Endothelial cell of umbilical vein (primary cell): Measurements from ENCODE around the gene LHX1. TPM values are rescaled to one million over a fixed set of nuclear protein-coding genes. Genes with fewer than 3 reads are reported as not detected.

ENCODE experiments used
- BruUV-seq: library from RNA; stranded (reverse); fragments of 400-500 nt; replicated peaks from 2 replicates; lab custom pipeline; 2021; lab: Mats Ljungman, UMichigan
- CTCF ChIA-PET: fragments of 300-600, 350-600 bp; sonication (Branson Sonifier 250); formaldehyde crosslinking; loops from one replicate; lab custom pipeline; 2021; ENCODE audit warnings: antibody characterized with exemption, inconsistent platforms; lab: Charles Lee
- POLR2A ChIA-PET: fragments of 300-600, 350-600 bp; sonication (Branson Sonifier 250); formaldehyde crosslinking; loops from one replicate; lab custom pipeline; 2021; ENCODE audit warnings: antibody characterized with exemption, inconsistent platforms; lab: Charles Lee
- DNase-seq: peaks from one replicate; pipeline ENCODE4 v3.0.0-alpha.2; 2011; ENCODE audit warnings: low read depth, low spot score
- FAIRE-seq: peaks from 2 replicates; lab custom pipeline; 2011; peaks lifted over from hg19 to GRCh38; lab: Jason Lieb, UNC
- H2AFZ ChIP-seq: 2 replicates; pipeline ENCODE4 v1.6.0; 2012; ENCODE audit warnings: low read depth, low read length, control low read depth, inconsistent platforms
- H3K27ac ChIP-seq: 2 replicates; pipeline ENCODE4 v1.5.1; 2011; ENCODE audit warnings: low read depth, mild to moderate bottlenecking, control low read depth, low read length, moderate library complexity; ENCODE audit not compliant: insufficient read depth
- H3K27me3 ChIP-seq, 2 experiments: 2 replicates each; pipeline versions ENCODE4 v1.6.0 to v1.6.1; 2011; ENCODE audit warnings: low read length in 2 of 2, mixed read lengths in 1 of 2; ENCODE audit not compliant: control insufficient read depth in 2 of 2, insufficient read depth in 2 of 2
- H3K36me3 ChIP-seq, 2 experiments: 2 replicates in 1 of 2; 3 replicates in 1 of 2; pipeline ENCODE4 v1.5.1; 2011; ENCODE audit warnings: low read length in 2 of 2, mild to moderate bottlenecking in 1 of 2, moderate library complexity in 1 of 2; ENCODE audit not compliant: control insufficient read depth in 2 of 2, insufficient read depth in 2 of 2; ENCODE audit errors: extremely low read depth in 1 of 2
- H3K4me1 ChIP-seq: 3 replicates; pipeline ENCODE4 v1.5.1; 2011; ENCODE audit warnings: mild to moderate bottlenecking, low read length; ENCODE audit not compliant: control insufficient read depth, insufficient read depth; ENCODE audit errors: extremely low read depth
- H3K4me2 ChIP-seq: 2 replicates; pipeline ENCODE4 v1.6.1; 2011; ENCODE audit warnings: low read length, control low read depth, mixed read lengths; ENCODE audit not compliant: insufficient read depth
- H3K4me3 ChIP-seq, 3 experiments: fragments of 200-600 bp in 1 of 3; sonication (generic), shearing (Covaris generic) in 1 of 3; replicated peaks in 1 of 3; 2 replicates each; pipeline ENCODE4 v1.5.1; 2011 to 2016; ENCODE audit warnings: control low read depth in 3 of 3, low read length in 3 of 3, mild to moderate bottlenecking in 2 of 3, inconsistent platforms in 1 of 3, low read depth in 1 of 3, moderate library complexity in 1 of 3; ENCODE audit not compliant: insufficient read depth in 1 of 3
- H3K79me2 ChIP-seq: 2 replicates; pipeline ENCODE4 v1.6.0; 2012; ENCODE audit warnings: low read length, inconsistent platforms; ENCODE audit not compliant: control insufficient read depth, insufficient read depth
- H3K9ac ChIP-seq: replicated peaks from 2 replicates; pipeline ENCODE3; 2011; ENCODE audit warnings: low read length, control low read depth; ENCODE audit not compliant: insufficient read depth; ENCODE audit errors: extremely low read depth
- H3K9me1 ChIP-seq: replicated peaks from 3 replicates; pipeline ENCODE4 v1.6.0; 2011; ENCODE audit warnings: mild to moderate bottlenecking, low read length; ENCODE audit not compliant: control insufficient read depth, insufficient read depth; ENCODE audit errors: extremely low read depth
- H3K9me3 ChIP-seq: replicated peaks from 2 replicates; pipeline ENCODE4 v1.5.1; 2012; ENCODE audit warnings: low read length, inconsistent platforms; ENCODE audit not compliant: control insufficient read depth, insufficient read depth
- H4K20me1 ChIP-seq: replicated peaks from 2 replicates; pipeline ENCODE3; 2011; ENCODE audit warnings: mild to moderate bottlenecking, low read length; ENCODE audit not compliant: control insufficient read depth, insufficient read depth; ENCODE audit errors: extremely low read depth
- CTCF ChIP-seq, 2 donors: IDR thresholded peaks; 1 replicate in 1 of 2; 2 replicates in 1 of 2; pipeline ENCODE4 v1.5.1; 2011; ENCODE audit warnings: low read length in 2 of 2, mild to moderate bottlenecking in 2 of 2, moderate library complexity in 2 of 2, control low read depth in 1 of 2, inconsistent platforms in 1 of 2, low read depth in 1 of 2; ENCODE audit not compliant: insufficient read depth in 1 of 2; ENCODE audit errors: extremely low read depth in 1 of 2
- EZH2 ChIP-seq: IDR thresholded peaks from 2 replicates; pipeline ENCODE4 v1.6.1; 2012; ENCODE audit warnings: borderline replicate concordance, low read depth, mild to moderate bottlenecking, moderate library complexity, low read length, inconsistent platforms; ENCODE audit not compliant: severe bottlenecking
- FOS ChIP-seq: IDR thresholded peaks from 2 replicates; pipeline ENCODE4 v1.6.1; 2011; ENCODE audit warnings: mild to moderate bottlenecking, low read length, moderate library complexity, borderline replicate concordance; ENCODE audit not compliant: insufficient read depth
- GATA2 ChIP-seq: IDR thresholded peaks from 2 replicates; pipeline ENCODE4 v1.7.0; 2011; ENCODE audit warnings: low read depth, mild to moderate bottlenecking, moderate library complexity, mixed read lengths, low read length; ENCODE audit not compliant: insufficient read length, insufficient read depth
- JUN ChIP-seq: IDR thresholded peaks from 2 replicates; pipeline ENCODE4 v1.6.1; 2011; ENCODE audit warnings: borderline replicate concordance, low read depth; ENCODE audit not compliant: insufficient read length, insufficient read depth
- MYC ChIP-seq: IDR thresholded peaks from one replicate; pipeline ENCODE4 v1.6.1; 2011; ENCODE audit warnings: mild to moderate bottlenecking, low read depth, low read length
- POLR2A ChIP-seq: IDR thresholded peaks from 2 replicates; pipeline ENCODE4 v1.6.1; 2012; ENCODE audit warnings: low read depth, mild to moderate bottlenecking, control low read depth, low read length
- POLR2AphosphoS5 ChIP-seq: IDR thresholded peaks from 2 replicates; pipeline ENCODE4 v1.6.1; 2012; ENCODE audit warnings: low read depth, mild to moderate bottlenecking, control low read depth, low read length, moderate library complexity; ENCODE audit not compliant: insufficient read depth
- dilution Hi-C: fragments of 300-500 bp; cut with MboI; formaldehyde crosslinking; loops from one replicate; pipeline ENCODE4 v1.15.0; 2019; ENCODE audit warnings: low sequenced_read_pairs; ENCODE audit not compliant: extremely low pct_ligation_motif_present
- intact Hi-C: fragments of 100-400 bp; cut with micrococcal nuclease; formaldehyde crosslinking; loops from one replicate; pipeline ENCODE4 v1.10.0; 2022
- polyA plus RNA-seq, 4 experiments: library from polyadenylated mRNA; depleted of rRNA in 3 of 4; stranded (reverse) in 3 of 4; unstranded in 1 of 4; fragments of >200 nt; gene quantifications; 2 replicates each; pipeline versions ENCODE4 v1.2.1 to v1.2.3, GENCODE V29; 2011 to 2012; ENCODE audit warnings: missing spikeins in 1 of 4
- total RNA-seq: library from RNA; stranded (reverse); gene quantifications from 2 replicates; pipeline ENCODE4 v1.2.3, GENCODE V29; 2021
- TF ChIP-seq, protein P1 (sequence below): IDR thresholded peaks from 2 replicates; pipeline ENCODE4 v1.6.1; 2011; ENCODE audit not compliant: insufficient read depth, insufficient read length

LHX1 gene
- total and polyA plus RNA-seq, 2 donors (not counting 3 experiments of a cell fraction or from before 2014, with no cell fraction given): not detected

DNA sequence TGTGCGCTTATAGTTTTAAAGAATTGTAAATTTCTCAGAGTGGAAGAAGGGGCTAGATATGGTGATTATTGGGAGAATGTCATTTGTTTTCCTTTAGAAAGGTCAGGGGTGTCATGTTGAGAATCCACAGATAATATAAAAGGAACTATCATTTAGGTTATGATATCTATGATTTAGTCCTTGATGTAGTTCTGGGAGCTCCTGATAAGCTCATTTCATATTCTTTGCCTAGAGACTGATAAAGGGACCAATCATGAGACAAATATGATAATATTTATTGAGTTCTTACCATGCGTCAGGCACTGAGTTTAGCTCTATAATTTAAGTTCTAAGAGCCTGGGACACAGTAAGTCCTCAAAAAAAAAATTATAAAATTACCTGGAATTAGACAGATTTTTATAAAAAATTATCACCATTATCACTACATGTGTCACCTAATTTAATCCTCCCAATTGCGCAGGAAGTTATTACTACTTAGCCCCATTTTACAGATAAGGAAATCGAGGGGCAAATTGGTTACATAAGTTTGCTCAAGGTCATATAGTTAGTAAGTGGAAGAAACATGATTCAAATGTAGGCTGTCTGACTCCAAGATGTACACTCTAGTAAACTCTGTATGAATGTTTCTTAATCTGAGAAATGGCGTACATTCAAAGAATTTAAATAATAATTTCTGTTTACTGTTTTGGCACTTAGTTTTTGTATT, 14.0 kb downstream of the LHX1 start:
- ChIA-PET POLR2A (no interaction called here), CTCF (interaction anchor here (1.0 to 1.1 kb wide), 2 partner anchors 16 to 325 kb away, joined by 3 to 4 read pairs; no protein-coding TSS in a partner anchor)
- TF ChIP-seq FOS (no peak), MYC (no peak), CTCF (IDR thresholded peaks at IDR 0.05; ENCODE audit: extremely low read depth in 1 of 2, insufficient read depth in 1 of 2, low read depth in 1 of 2, low read length in 2 of 2) (no peak), POLR2A (no peak), GATA2 (no peak), JUN (no peak), EZH2 (no peak), POLR2AphosphoS5 (no peak)
- TF ChIP-seq, protein P1, sequence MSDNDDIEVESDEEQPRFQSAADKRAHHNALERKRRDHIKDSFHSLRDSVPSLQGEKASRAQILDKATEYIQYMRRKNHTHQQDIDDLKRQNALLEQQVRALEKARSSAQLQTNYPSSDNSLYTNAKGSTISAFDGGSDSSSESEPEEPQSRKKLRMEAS: no peak
- dilution Hi-C loops: no loop called here
- no peak overlapping the region for H2AFZ ChIP-seq
- no peaks in the 10 kb centered on the region for H3K9me3 ChIP-seq
- H3K79me2 ChIP-seq: peaks cover 16% of the 10 kb centered on the region
- no peak overlapping the region for H3K4me3 ChIP-seq
- H3K9ac ChIP-seq: no peak overlapping the region
- peaks cover 20 to 21% of the 10 kb centered on the region in 2 experiments for H3K27me3 ChIP-seq
- BruUV-seq: no TSS peak
- peaks cover 14% of the 10 kb centered on the region for H3K4me1 ChIP-seq
- no peak for FAIRE-seq
- DNase-seq: no peak
- peaks cover 2 to 9% of the 10 kb centered on the region in 2 experiments for H3K36me3 ChIP-seq
- H3K9me1 ChIP-seq: no peaks in the 10 kb centered on the region
- no peak overlapping the region for H3K4me2 ChIP-seq
- intact Hi-C loops: no loop called here
- no peaks in the 10 kb centered on the region for H4K20me1 ChIP-seq
- H3K27ac ChIP-seq: no peak overlapping the region
